ENCODE measurements around the gene FAF2.

Gene FAF2

DNA sequence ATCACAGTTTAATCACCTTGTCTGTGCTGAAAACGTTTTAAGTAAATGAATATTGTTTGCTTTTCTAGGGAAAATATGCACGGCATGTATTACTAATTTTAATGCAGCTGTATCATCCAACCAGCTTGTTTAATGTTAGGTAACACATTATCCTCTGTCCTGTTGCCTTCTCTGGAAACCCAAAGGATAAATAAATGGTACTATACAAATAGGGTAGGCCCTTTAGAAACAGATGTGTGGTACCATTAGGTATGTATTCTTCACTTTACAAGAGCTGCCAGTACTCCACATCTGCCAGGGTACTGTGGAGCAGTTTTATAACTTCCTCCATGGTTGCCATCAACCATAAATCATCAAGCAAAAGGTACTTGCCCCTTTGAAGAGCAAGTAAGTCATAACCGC lies 42.9 kb downstream of the FAF2 start:
- H3K4me1 ChIP-seq (ENCODE audit: insufficient read depth, low read length): no peaks in the 10 kb centered on the region
- no peak overlapping the region for H3K27ac ChIP-seq (ENCODE audit: low read length)
- no peaks in the 10 kb centered on the region for H3K9me3 ChIP-seq (ENCODE audit: insufficient read depth, low read depth, low read length)
- H3K4me3 ChIP-seq (ENCODE audit: low read length): no peak overlapping the region
- H3K36me3 ChIP-seq (ENCODE audit: insufficient read depth, low read depth, low read length): peaks cover 92% of the 10 kb centered on the region
- H3K27me3 ChIP-seq (ENCODE audit: insufficient read depth, low read length): no peaks in the 10 kb centered on the region
- H3K9ac ChIP-seq (ENCODE audit: low read depth, low read length): no peak overlapping the region

DNA sequence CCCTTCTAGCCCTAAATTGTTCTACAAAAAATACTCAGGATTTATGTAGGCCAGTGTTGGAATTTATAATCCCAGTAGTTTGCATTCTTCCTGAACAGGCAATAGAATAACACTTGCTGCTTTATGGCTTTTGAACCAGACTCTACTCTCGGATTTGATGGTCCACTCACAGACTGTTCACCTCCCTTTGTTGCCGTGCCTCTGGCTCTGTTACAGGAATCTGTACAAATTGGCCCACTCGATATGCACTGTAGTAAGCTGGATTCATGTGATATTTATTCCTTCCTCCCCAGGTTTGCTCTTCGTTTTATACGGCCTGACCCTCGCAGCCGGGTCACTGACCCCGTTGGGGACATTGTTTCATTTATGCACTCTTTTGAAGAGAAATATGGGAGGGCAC lies 43.7 kb downstream of the FAF2 start:
- no peaks in the 10 kb centered on the region for H3K27me3 ChIP-seq (ENCODE audit: insufficient read depth, low read length)
- no peak overlapping the region for H3K27ac ChIP-seq (ENCODE audit: low read length)
- no peaks in the 10 kb centered on the region for H3K4me1 ChIP-seq (ENCODE audit: insufficient read depth, low read length)
- H3K9ac ChIP-seq (ENCODE audit: low read depth, low read length): no peak overlapping the region
- H3K36me3 ChIP-seq (ENCODE audit: insufficient read depth, low read depth, low read length): peaks cover 92% of the 10 kb centered on the region
- H3K4me3 ChIP-seq (ENCODE audit: low read length): no peak overlapping the region
- H3K9me3 ChIP-seq (ENCODE audit: insufficient read depth, low read depth, low read length): no peaks in the 10 kb centered on the region

DNA sequence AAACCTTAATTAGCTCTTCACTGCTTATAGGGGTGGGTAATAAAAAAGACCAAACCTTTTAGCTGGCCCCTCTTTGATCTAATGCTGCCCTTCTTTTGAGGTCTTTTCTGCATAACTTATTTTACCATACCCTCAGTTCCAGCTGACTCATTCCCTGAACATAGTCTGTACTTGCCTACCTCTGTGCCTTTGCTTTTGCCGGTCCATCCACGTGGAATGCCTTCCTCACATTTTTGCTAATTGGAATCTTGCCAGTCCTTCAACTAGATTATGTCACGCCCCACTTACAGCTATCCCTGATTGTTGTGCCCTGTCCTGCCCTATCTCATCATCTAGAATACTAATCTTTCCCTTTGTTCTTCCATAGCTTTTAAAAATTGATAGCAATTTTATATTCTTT lies 44.2 kb downstream of the FAF2 start:
- Histone ChIP-seq H3K4me3 (ENCODE audit: low read length) (no peak overlapping the region), H3K9ac (ENCODE audit: low read depth, low read length) (no peak overlapping the region), H3K4me1 (ENCODE audit: insufficient read depth, low read length) (no peaks in the 10 kb centered on the region), H3K36me3 (ENCODE audit: insufficient read depth, low read depth, low read length) (peaks cover 92% of the 10 kb centered on the region), H3K27me3 (ENCODE audit: insufficient read depth, low read length) (no peaks in the 10 kb centered on the region), H3K9me3 (ENCODE audit: insufficient read depth, low read depth, low read length) (no peaks in the 10 kb centered on the region), H3K27ac (ENCODE audit: low read length) (no peak overlapping the region)

DNA sequence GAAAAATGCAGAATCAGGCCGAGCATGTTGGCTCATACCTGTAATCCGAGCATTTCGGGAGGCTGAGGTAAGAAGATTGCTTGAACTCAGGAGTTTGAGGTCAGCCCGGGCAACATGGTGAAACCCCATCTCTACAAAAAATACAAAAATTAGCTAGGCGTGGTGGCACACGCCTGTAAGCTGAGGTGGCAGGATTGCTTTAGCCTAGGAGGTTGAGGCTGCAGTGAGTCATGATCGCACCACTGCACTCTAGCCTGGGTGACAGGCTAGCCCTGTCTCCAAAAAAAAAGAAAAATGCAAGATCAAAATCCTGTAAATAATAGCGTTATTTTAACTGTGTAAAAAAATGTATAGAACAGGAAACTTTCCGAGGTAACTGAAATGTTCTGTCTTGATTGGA lies 49.7 kb downstream of the FAF2 start:
- Histone ChIP-seq H3K27ac (ENCODE audit: low read length) (no peak overlapping the region), H3K4me1 (ENCODE audit: insufficient read depth, low read length) (no peaks in the 10 kb centered on the region), H3K36me3 (ENCODE audit: insufficient read depth, low read depth, low read length) (peaks cover 96% of the 10 kb centered on the region)

DNA sequence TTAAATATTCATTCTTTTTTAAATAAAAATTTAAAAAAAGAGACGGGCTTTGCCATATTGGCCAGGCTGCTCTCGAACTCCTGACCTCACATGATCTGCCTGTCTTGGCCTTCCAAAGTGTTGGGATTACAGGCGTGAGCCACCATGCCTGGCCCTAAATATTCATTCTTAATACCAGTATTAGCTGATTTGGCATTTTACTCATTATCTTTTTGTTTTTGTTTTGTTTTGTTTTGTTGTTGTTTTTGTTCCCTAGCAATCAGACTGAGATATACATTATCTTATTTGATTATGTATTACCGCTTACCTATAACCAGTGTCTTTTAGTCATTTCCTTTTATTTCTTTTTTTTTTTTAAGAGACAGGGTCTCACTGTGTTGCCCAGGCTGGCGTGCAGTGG lies 51.1 kb downstream of the FAF2 start:
- H3K27me3 ChIP-seq (ENCODE audit: insufficient read depth, low read length): no peaks in the 10 kb centered on the region
- H3K4me1 ChIP-seq (ENCODE audit: insufficient read depth, low read length): no peaks in the 10 kb centered on the region
- peaks cover 95% of the 10 kb centered on the region for H3K36me3 ChIP-seq (ENCODE audit: insufficient read depth, low read depth, low read length)
- no peak overlapping the region for H3K9ac ChIP-seq (ENCODE audit: low read depth, low read length)
- H3K27ac ChIP-seq (ENCODE audit: low read length): no peak overlapping the region
- no peak overlapping the region for H3K4me3 ChIP-seq (ENCODE audit: low read length)
- H3K9me3 ChIP-seq (ENCODE audit: insufficient read depth, low read depth, low read length): no peaks in the 10 kb centered on the region

More for the DNA sequence above, 49.7 kb downstream of the FAF2 start:
- Histone ChIP-seq H3K27me3 (ENCODE audit: insufficient read depth, low read length) (no peaks in the 10 kb centered on the region), H3K4me3 (ENCODE audit: low read length) (no peak overlapping the region), H3K9me3 (ENCODE audit: insufficient read depth, low read depth, low read length) (no peaks in the 10 kb centered on the region), H3K9ac (ENCODE audit: low read depth, low read length) (no peak overlapping the region)

DNA sequence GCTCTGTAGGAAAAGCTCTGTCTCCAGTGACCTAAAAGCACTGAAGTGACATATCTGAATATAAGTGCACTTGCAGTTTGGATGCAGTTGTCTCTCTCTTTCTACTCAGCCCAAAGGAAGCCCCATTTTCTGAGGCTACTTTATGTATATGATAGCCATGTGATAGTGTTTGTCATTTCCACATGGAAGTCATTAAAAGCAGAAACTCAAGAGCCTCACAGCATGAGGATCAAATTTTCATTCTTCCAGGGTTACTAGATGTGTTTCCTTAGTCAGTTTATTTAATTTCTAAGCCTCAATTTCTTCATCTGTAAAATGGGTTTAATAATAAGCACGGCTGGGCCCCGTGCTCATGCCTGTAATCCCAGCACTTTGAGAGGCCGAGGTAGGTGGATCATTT lies 52.3 kb downstream of the FAF2 start:
- no peaks in the 10 kb centered on the region for H3K27me3 ChIP-seq (ENCODE audit: insufficient read depth, low read length)
- H3K9me3 ChIP-seq (ENCODE audit: insufficient read depth, low read depth, low read length): no peaks in the 10 kb centered on the region
- H3K4me1 ChIP-seq (ENCODE audit: insufficient read depth, low read length): no peaks in the 10 kb centered on the region
- no peak overlapping the region for H3K9ac ChIP-seq (ENCODE audit: low read depth, low read length)
- no peak overlapping the region for H3K4me3 ChIP-seq (ENCODE audit: low read length)
- H3K36me3 ChIP-seq (ENCODE audit: insufficient read depth, low read depth, low read length): peaks cover 97% of the 10 kb centered on the region
- no peak overlapping the region for H3K27ac ChIP-seq (ENCODE audit: low read length)

DNA sequence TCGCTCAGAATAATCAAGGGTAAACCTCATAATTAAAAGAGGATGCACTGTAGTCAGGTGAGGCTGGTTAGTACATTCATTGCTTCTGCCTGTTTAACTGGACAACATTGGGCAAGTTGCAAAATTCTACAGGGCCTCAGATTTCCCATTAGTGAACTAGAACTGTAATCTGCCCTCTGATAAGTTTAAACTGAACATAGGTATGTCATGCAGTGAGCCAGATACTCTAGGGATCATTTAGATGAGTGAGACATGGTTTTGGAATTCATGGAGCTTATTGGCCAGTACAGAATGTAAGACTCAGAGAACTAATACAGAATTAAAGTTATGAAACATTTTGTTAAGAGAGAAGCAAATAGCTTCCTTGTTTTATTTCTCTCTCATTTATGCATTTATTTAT lies 53.1 kb downstream of the FAF2 start:
- Histone ChIP-seq H3K9ac (ENCODE audit: low read depth, low read length) (no peak overlapping the region), H3K36me3 (ENCODE audit: insufficient read depth, low read depth, low read length) (peaks cover 95% of the 10 kb centered on the region), H3K27ac (ENCODE audit: low read length) (no peak overlapping the region)

DNA sequence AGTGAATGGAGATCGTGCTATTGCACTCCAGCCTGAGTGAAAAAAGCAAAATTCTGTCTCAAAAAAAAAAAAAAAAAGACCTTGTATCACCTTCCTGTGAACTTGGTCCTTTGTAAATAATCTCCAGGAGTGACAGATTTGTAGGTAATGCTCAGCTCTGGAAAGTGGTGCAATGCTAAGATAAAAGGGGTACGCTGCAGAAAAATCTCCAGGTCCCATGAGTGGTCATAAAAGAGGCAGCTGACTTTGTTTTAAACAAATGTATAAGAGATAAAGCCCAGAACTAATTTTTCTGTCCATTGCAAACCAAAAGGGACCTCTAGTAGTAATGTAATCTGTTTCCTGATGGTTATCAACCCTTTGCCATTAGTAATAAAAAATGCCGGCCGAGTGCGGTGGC lies 55.3 kb downstream of the FAF2 start:
- Histone ChIP-seq H3K27ac (ENCODE audit: low read length) (no peak overlapping the region), H3K4me1 (ENCODE audit: insufficient read depth, low read length) (no peaks in the 10 kb centered on the region), H3K36me3 (ENCODE audit: insufficient read depth, low read depth, low read length) (peaks cover 94% of the 10 kb centered on the region), H3K9me3 (ENCODE audit: insufficient read depth, low read depth, low read length) (no peaks in the 10 kb centered on the region), H3K9ac (ENCODE audit: low read depth, low read length) (no peak overlapping the region), H3K4me3 (ENCODE audit: low read length) (no peak overlapping the region), H3K27me3 (ENCODE audit: insufficient read depth, low read length) (no peaks in the 10 kb centered on the region)

More for the DNA sequence above, 53.1 kb downstream of the FAF2 start:
- Histone ChIP-seq H3K9me3 (ENCODE audit: insufficient read depth, low read depth, low read length) (no peaks in the 10 kb centered on the region), H3K27me3 (ENCODE audit: insufficient read depth, low read length) (no peaks in the 10 kb centered on the region), H3K4me1 (ENCODE audit: insufficient read depth, low read length) (no peaks in the 10 kb centered on the region), H3K4me3 (ENCODE audit: low read length) (no peak overlapping the region)

DNA sequence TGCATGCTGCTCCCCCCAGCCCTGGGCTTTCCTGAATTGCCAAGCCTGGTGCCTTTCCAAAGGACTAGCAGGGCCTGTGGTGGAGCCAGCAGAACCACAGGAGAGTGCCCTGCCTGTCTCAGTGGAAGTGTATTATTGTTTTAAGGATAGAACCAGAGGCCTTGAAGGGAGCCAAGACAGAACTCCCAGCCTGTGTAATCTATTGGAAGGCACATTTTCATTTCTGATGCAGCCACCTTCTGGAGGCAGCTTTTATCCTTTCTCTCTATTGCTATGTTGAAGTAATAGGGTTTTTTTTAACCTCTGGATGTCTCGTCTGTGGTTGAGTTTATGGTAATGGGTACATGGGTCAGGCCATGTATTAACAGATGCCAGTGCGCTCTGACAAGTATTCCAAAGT lies 59.7 kb downstream of the FAF2 start:
- Histone ChIP-seq H3K27me3 (ENCODE audit: insufficient read depth, low read length) (no peaks in the 10 kb centered on the region), H3K27ac (ENCODE audit: low read length) (no peak overlapping the region), H3K36me3 (ENCODE audit: insufficient read depth, low read depth, low read length) (peaks cover 65% of the 10 kb centered on the region), H3K4me1 (ENCODE audit: insufficient read depth, low read length) (no peaks in the 10 kb centered on the region), H3K4me3 (ENCODE audit: low read length) (no peak overlapping the region), H3K9ac (ENCODE audit: low read depth, low read length) (no peak overlapping the region), H3K9me3 (ENCODE audit: insufficient read depth, low read depth, low read length) (no peaks in the 10 kb centered on the region)

DNA sequence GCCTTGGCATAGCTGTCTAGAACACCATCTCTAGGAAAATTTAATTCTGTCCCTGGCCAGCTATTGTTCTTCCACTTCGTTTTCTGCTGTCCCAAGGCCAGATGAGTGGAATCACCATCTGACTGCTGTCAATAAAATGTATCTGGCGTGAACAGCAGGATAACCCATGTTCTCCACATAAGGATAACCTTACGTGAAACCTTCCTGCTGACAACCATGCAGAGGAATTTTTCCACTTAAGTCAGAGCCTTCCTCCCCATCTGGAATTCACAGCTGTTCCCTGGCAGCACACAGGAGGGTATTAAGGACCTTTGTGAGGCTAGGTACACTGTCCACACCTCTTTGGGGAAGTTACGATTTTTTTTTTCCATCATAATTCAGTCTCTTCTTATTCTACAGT lies 60.4 kb downstream of the FAF2 start:
- H3K4me3 ChIP-seq (ENCODE audit: low read length): no peak overlapping the region
- no peak overlapping the region for H3K9ac ChIP-seq (ENCODE audit: low read depth, low read length)
- H3K4me1 ChIP-seq (ENCODE audit: insufficient read depth, low read length): no peaks in the 10 kb centered on the region
- H3K9me3 ChIP-seq (ENCODE audit: insufficient read depth, low read depth, low read length): no peaks in the 10 kb centered on the region
- no peaks in the 10 kb centered on the region for H3K27me3 ChIP-seq (ENCODE audit: insufficient read depth, low read length)
- peaks cover 59% of the 10 kb centered on the region for H3K36me3 ChIP-seq (ENCODE audit: insufficient read depth, low read depth, low read length)
- no peak overlapping the region for H3K27ac ChIP-seq (ENCODE audit: low read length)

DNA sequence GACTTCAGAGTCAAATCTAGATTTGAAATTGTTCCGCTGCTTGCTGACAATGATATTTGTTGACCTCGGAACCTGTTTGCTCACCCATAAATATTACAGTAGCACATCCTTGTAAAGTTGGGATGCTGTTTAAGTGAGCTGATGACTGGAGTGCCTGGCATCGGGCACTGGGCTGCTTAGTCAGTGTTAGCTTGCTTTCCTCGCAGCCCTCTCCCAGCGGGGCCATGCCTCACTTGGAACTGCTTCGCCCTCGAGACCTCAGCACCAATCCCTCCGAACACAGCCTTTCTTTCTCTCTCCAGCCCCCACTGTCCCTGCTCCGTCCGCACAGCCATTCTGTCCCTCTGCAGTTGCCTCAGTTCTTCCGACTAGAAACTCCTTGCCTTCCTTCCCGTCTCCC lies 65.6 kb downstream of the FAF2 start:
- H3K27ac ChIP-seq (ENCODE audit: low read length): no peak overlapping the region
- H3K27me3 ChIP-seq (ENCODE audit: insufficient read depth, low read length): no peaks in the 10 kb centered on the region
- peaks cover 10% of the 10 kb centered on the region for H3K36me3 ChIP-seq (ENCODE audit: insufficient read depth, low read depth, low read length)
- no peak overlapping the region for H3K4me3 ChIP-seq (ENCODE audit: low read length)
- no peaks in the 10 kb centered on the region for H3K4me1 ChIP-seq (ENCODE audit: insufficient read depth, low read length)
- H3K9ac ChIP-seq (ENCODE audit: low read depth, low read length): no peak overlapping the region
- H3K9me3 ChIP-seq (ENCODE audit: insufficient read depth, low read depth, low read length): no peaks in the 10 kb centered on the region

DNA sequence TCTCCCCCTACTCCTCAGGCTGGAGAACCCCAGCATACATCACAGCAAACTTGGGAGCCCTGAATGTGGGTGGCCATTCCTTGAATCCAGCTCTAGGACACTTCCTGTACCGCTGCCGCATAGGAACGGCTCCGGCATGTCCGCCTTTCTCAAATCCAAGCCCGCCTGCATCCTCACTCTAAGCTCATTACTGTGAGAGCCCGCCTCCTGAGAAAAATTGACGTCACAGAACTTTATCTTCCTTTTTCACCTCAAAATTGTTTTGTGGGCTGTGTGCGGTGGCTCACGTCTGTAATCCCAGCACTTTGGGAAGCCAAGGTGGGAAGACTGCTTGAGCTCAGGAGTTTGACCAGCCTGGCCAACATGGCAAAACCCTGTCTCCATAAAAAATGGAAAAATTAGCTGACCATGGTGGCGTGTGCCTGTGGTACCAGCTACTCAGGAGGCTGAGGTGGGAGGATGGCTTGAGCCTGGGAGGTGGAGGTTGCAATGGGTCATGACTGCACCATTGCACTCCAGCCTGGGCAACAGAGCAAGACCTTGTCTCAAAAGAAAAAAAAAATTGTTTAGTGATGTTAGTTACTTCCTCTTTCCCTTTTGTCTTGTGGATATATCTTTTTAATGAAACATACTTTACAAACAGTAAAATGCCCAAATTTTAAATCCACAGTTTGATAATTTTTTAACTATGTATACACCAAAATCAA lies 66.2 kb downstream of the FAF2 start:
- no peaks in the 10 kb centered on the region for H3K9me3 ChIP-seq (ENCODE audit: insufficient read depth, low read depth, low read length)
- no peaks in the 10 kb centered on the region for H3K27me3 ChIP-seq (ENCODE audit: insufficient read depth, low read length)
- peaks cover 4% of the 10 kb centered on the region for H3K36me3 ChIP-seq (ENCODE audit: insufficient read depth, low read depth, low read length)
- H3K4me1 ChIP-seq (ENCODE audit: insufficient read depth, low read length): no peaks in the 10 kb centered on the region
- no peak overlapping the region for H3K27ac ChIP-seq (ENCODE audit: low read length)
- no peak overlapping the region for H3K9ac ChIP-seq (ENCODE audit: low read depth, low read length)
- H3K4me3 ChIP-seq (ENCODE audit: low read length): no peak overlapping the region

All from iPS-20b (cell line).